GM18867 (cell line): ENCODE results near the gene TMIGD1.
A peak's percentile ranks its signal among the peaks of the same experiment; 100 is the strongest.

Source experiments
- ATAC-seq: cut with Tn5 transposase; IDR thresholded peaks from one replicate; pipeline ENCODE4 v1.9.1; 2021; ENCODE audit warnings: mild to moderate bottlenecking, moderate library complexity; ENCODE audit not compliant: unreplicated experiment

TMIGD1 gene

DNA sequence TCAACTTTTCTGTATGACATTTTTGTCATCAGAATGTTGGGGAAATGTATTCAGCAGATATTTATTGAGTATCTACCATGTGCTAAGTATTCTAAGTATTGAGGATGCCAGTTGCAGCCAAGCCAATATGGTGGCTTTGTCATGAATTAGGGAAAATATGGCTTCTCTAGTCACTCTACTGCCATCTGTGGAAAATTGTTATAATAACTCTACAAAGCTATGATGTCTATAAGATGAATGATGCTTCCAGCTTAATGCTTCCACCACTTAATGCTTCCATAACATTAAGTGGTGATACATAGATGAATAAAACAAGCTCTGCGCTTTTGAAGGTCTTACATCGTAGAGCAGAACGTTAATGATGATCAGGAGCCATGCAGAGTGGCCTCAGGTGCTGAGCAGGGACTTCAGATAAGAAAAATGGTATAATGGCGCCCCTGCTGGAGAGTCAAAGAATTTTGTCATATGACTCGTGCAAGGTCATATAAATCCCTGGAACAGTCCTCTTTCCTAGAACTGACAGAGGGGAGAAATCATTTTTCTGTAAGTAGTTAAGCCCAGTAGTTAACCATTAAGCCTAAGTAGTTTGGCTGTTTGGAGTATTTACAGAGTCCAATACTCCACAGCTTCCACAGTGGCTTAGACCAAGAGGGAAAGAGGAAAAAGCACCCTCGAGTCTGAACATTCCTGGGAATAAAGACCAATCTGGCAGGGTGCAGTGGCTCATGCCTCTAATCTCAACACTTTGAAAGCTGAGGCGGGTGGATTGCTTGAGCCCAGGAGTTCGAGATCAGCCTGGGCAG lies 2.7 kb upstream of the TMIGD1 start:
- no peak for ATAC-seq

DNA sequence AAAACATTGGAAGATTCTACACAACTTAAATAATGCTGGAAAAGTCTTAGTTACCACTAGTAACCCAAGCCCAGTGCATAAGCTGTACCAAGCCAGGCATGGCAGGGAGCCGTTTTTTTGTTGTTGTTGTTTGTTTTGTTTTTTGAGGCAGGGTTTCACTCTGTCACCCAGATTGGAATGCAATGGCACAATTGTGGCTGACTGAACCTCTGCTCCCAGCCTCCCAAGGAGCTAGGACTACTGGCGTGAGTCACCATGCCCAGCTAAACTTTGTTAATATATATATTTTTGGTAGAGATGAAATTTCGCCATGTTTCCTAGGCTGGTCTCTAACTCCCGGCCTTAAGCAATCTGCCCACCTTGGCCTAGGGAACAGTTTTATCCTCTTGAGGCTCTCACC lies 564 bp upstream of the TMIGD1 start:
- no peak for ATAC-seq

DNA sequence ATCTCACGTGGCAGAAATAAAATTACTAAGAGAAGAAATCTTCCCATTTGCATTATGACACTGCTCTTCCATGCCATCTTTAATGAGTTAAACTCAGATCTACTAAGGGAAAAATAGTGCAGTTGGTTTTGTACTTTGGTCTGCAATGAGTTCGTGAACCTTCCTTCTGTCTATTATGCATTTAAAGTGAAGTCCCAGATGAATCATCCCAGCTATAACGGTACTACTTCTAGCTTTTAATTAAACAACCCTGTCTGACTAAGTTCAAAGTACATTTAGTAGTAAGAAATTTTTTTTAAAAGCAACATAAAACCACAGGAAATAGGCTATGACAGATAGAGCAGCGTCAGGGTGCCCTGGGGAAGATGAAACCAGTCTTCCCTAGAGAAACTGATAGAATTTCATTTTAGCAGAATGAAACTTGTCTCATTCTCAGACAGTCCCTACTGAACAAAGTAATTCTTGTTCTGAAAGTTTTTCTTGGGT lies 1.8 kb downstream of the TMIGD1 start:
- peak; percentile 63 for ATAC-seq

DNA sequence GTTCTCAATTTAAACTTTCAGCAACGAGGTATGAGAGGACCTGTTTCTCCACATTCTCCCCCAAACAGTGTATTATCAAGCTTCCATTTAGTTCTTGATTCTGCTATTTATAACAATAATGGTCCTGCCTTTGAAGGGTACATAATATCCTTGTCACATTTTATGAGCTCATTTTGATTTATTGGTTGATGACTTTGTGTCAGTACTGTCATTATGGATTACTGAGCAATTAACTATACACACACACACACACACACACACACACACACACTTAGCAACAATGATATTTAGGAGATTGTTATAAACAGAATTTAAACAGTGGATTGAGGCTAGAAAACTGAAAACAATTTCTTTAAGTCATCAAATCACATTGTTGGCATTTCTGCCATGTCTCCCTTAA lies 7.0 kb downstream of the TMIGD1 start:
- no peak for ATAC-seq

DNA sequence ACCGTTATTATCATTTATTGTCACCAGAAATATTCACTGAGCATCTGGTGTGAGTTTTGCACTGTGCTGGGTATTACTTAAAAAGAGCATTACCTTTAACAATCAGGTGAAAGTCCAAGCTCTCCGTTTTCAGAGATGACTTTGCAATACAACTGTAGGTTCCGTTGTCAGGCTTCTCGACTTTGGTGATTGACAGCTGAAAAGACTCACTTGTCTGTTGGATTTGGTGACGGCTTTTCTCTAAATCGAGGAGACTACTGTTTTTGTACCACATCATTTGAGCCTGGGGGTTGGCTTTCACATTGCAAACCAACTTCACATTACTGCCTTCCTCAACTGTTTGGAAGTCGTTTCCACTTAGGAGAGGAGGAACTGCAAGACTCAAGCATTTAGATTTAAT lies 9.1 kb downstream of the TMIGD1 start:
- ATAC-seq, result no peak

DNA sequence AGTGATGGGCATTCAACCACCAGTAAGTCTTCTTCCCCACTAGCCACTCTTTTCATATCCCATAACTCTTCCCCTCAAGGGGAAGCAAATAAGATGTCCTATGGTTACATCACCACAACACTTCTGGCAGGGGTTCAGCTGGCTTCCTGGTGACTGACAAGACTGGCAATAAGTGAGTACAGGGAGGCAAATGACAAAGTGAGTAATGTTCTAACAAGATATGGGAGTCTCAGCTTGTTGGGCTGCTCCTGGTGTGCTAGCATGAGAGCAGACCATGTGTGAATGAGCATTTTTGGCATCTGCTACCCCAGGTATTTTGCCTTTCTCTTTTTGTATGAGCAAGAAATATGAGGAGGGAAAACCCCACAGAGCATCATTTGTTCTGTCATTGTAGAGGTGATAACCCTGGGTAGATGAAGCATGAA lies 9.9 kb downstream of the TMIGD1 start:
- ATAC-seq, result no peak

DNA sequence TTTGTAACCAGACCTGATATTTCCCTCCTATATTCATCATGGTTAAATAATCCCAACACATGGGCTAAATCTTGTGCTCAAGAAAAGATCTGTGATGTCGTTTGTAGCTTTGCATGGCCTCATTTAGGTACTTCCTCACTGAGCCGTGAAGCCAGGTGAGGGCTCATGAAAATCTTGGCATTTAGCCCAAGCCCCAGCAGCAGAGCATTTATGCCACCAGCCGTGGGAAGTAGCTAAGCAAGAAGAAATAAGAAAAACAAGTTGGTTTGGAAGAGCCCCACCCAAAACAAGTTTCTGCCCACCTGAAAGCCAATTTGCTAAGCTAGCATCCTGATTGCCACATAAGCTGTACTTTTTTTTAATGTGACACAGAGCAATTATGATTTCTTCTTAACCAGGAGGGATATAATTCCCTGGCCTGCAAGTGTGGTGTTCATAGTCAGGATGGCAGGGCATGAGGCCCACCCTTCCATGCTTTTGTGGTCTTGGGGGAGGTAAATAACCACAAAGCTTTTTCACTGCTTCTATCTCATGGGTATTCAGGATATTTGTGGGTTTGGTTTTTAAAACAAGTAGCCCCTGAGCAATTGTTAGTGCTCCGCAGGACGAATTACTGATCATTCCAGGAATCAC lies 10.5 kb downstream of the TMIGD1 start:
- ATAC-seq, result no peak

DNA sequence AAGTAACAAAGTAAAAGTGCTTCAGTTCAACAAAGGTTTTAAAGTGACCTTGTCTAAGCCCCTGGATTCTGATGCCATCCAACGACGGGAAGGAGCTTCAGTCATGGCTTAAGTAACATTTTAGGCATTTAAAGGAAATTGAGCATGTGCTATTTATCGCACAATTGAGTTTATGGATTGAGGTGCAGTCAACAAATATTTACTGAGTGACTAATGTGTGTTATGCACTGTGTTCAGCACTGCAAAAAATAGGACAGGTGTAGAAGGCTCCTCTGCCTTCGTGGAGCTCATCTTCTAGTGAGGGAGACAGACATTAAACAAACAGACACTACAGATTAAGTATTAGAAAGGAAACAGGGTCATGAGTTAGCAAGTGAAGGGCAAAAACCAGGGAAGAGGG lies 12.5 kb downstream of the TMIGD1 start:
- ATAC-seq, result no peak

DNA sequence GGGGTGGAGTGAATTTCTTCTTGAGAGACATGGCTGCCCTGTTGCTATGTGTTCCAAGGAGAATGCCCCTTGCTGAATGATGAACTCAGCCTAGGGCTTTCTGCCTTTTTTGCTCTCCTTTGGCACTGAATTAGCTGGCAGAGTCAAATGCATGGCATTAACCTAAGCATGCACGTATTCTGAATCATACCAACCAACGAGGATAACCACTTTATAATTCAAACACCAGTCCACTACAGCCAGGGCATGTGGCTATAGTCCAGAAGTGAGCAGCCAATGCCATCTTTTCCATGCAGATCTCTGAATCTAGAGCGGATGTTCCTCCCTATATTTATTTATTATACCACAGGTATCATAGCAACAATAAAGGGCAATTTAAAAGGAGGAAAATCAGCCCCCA lies 15.7 kb downstream of the TMIGD1 start:
- no peak for ATAC-seq

DNA sequence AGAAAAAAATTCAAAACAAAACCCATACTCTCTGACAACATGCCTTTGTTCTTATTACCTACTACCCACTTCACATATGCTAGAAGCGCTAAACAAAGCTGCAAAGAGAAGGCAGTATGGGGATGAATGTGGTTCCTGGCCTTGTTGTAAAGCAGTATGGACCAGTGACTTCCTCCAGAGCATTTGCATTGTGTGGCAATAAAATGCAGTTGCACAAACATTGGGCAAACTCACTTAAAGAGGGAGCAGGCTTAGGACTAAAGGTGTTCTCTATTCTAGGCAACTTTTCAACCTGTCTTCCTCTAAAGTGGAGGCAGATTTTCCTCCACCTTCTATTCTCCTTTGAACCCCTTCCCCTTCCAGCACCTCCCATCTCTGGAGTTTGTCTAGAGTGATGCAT lies 17.1 kb downstream of the TMIGD1 start:
- no peak for ATAC-seq

DNA sequence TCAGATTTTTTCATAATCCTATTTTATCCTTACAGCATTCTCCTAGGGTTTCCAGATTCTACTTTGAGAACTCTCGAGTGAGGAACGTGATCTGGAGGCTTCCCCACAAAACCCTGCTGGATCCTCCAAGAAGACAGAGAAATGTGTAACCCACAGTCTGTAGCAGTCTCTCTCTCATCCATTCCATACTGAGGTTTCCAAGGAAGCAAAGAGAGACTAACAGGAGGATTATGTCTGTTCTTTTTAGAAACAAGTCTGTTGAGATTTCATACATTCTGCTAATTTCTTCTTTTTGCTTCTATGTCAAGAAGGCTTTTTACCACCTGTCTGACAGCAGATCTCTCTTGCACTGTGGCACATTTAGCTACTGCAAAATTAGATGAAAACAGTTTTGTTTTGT lies 18.8 kb downstream of the TMIGD1 start:
- ATAC-seq, result no peak

DNA sequence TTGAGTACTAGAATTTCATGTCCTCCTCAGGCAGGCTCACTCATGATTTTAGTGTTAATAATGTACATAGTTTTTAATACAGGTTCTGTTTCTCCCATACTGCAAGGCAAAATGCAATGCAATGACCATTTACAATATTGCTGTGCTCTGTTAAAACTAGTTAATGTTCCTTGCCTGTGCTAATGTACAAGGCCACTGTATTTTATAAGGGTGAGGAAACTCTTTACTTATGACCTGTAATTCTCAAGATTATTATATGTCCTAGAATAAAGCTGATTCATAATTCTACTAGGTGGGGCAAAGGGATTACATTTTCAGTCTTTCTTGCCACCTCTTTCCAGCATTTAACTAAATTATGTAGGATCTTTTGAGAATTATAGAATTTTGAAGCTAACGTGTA lies 19.4 kb downstream of the TMIGD1 start:
- no peak for ATAC-seq

DNA sequence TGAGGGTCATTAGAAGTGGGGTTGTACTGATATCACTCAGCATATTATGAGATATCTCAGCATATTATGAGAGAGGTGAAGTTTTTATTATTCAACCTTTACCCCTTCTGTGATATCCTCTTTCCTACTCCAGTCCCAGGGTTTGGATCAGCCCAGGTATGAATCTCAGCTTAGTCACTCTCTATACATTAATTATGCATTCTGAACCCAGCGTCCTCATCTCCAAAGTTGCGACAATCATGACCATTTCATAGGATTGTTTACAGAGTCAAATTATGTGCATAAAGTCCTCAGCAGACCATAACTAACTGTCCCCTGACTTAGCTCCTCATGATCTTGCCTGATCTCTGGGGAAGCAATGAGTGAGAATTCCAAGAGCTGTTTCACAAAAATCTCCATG lies 21.6 kb downstream of the TMIGD1 start:
- ATAC-seq, result no peak

DNA sequence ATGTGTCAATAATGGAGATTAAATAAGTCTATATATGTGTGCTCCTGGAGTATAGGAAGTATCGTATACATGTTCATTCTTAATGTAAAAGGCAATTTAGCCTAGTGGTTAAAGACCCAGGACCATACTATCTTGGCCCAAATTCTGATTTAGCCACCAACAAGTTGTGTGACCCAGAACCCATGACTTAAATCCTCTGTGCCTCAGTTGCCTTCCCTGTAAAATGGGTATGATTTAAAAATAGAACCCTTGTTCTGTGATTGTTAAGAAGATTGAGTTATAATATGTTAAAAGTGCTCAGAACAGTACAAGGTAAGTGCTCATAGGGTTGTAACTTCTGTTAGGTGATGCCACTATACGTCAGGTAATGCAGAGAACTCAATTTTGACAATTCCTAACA lies 23.3 kb downstream of the TMIGD1 start:
- ATAC-seq, result no peak

DNA sequence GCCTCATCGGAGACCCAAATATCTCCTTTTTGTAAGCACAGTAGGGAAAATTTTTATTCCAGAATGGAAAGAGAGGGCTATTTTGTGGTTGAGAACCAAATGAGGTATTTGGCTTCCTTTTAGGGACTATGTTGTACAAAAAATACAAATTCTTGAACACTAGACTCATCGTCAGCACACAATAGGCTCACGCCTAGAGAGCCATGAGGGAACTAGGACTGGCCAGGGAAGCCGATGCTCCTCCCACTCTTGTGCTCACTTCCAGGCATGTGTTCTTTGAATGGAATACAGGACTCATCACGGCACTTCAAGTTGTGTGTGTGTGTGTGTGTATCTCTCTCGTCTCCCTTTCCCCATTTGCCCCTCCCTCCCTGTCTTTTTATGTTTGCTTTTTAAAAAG lies 24.3 kb downstream of the TMIGD1 start:
- ATAC-seq, result no peak

DNA sequence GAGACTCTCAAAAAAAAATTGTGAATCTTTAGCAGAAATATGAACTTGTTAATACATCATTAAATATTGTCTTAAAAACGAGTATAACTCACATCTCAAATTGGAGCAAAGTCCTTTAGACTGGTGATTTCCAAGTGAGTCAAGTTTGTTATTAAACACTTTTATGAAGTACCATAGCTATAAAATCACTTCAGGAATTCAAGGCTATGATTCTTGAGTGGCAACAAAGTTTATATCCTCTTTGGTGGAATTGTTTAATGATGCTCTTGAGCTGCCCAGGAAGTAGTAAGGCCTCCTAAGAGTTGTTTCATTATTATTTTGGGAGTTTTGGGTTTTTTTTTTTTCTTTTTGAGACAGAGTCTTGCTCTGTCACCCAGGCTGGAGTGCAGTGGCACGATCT lies 25.5 kb downstream of the TMIGD1 start:
- no peak for ATAC-seq

DNA sequence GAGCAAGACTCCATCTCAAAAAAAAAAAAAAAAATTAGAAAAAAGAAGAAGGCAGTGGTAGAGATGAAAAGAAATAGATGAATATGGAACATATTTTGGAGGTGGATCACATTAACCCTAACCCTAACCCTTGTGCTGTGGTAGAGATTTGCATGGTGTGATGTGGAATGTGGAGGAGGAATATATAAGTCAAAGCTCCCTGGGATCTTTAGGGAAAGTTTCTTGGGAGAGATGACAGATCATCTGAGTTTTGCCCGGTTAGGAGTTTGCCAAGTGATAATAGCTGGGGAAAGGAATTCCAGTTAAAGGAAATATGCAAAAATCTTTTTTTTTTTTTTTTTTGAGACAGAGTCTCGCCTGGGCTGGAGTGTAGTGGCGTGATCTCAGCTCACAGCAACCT lies 29.1 kb downstream of the TMIGD1 start:
- no peak for ATAC-seq

DNA sequence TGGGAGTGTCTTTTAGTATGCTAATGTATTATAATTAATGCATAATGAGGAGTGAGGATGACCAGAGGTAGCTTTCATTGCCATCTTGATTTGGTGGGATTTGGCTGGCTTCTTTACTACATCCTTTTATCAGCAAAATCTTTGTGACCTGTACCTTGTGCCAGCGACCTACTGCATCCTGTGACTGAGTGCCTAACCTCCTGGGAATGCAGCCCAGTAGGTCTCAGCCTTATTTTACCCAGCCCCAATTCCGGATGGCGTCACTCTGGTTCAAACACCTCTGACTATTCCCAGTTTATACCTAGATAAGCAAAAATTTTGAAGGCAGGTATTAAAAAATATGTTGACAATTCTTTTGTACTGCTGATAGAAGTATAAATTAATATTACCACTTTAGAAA lies 31.6 kb downstream of the TMIGD1 start:
- ATAC-seq, result no peak

DNA sequence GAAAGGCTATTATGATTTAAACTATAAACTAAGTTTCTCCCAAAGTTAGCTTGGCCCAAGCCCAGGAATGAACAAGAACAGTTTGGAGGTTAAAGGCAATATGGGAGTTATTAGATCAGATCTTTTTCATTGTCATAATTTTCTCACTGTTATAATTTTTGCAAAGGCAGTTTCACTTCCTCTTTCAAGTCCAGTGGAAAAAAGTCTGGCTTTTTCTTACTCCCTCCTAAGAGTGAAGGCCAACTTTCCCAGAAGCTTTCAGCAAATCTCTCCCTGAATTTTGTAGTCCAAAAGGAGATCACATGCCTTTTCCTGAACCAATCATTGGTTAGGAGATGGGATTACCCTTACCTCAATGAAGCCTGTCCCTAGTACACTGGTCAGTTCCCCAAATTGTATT lies 33.0 kb downstream of the TMIGD1 start:
- ATAC-seq, result no peak

DNA sequence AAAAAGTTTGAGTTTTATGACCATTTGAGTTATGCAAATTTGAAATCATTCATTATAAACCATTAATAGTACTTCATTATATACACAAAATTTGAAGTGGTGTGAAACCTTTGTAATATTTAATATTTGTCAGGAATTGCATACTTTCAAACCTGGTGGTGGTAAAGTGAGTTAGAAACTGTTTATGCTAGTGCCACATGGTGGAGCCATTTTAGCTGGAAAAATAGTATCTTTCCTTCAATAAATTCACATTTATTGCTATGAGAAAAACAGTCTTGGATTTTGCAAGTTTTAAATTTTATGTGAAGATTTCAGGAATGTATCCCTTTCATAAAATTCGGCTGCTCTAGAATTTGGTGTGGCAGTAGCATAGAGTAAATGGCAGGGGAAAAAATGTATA lies 34.9 kb downstream of the TMIGD1 start:
- no peak for ATAC-seq

DNA sequence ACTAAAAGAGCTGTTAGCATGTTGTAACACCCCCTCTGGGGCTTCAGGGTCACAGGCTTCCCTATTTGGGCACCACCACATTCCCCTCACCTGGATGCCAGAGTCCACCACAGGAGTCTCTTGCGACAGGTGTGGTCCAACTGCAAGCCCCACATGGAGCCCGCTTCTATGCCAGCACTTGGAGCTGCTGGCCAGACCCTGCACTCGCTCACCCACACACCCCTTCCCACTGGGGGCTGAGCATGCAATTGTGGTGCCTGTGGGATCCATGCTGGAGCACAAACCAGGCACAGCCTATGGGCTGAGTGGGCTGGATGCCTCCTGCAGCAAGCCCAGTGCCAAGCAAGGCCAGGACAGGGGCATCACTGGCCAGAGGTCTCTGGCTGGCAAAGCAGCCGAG lies 36.1 kb downstream of the TMIGD1 start:
- ATAC-seq, result no peak

DNA sequence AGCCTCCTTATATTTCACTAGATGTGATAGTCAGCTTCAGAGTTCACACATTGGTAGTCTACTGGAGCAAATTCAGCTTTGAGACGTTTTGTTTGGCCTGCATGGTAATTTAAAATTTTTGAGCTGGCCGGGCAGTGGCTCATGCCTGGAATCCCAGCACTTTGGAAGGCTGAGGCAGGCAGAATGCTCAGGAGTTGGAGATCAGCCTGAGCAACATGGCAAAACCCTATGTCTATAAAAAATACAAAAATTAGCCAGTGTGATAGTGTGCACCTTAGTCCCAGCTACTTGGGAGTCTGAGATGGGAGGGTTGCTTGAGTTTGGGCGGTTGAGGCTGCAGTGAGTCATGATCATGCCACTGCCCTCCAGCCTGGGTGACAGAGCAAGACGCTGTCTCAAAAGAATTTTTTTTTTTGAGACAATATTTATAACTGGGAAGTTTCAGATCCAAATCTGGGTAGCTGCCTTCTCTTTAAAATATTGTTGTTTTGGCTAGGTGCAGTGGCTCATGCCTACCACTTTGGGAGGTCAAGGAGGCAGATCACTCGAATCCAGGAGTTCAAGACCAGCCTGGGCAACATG lies 37.3 kb downstream of the TMIGD1 start:
- ATAC-seq, result no peak
